GM12873 (cell line): Measurements from ENCODE around the gene C19orf47.

Experiments
- TF ChIP-seq, protein P1 (sequence below): IDR thresholded peaks from 2 replicates; pipeline ENCODE4 v1.5.1; 2012; ENCODE audit warnings: low read depth, mild to moderate bottlenecking, moderate library complexity, low read length, control low read depth; ENCODE audit not compliant: insufficient read depth; ENCODE audit errors: missing control alignments

C19orf47 gene

DNA sequence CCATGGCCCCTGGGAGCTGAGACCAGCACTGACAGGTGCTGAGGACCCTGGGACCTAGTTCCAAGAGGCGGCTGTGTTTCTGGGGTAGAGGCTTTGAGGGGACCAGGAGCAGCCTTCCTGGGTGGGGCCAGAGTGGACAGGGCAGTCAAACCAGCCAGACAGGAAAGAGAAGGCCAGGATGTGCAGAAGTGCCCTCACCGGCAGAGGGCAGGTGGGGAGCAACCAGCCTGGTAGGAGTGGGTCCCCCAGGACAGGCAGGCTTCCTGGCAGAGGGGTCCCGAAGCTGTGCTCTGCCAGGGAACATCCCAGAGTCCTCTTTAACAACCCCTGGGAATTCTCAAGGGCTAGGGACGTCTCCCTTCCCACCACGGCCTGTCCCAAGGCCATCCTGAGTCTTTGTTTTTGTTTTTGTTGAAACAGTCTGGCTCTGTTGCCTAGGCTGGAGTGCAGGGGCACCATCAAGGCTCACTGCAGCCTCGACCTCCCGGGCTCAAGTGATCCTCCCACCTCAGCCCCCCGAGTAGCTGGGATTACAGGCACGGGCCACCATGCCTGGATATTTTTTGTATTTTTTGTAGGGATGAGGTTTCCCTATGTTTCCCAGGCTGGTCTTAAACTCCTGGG, 44.8 kb upstream of the C19orf47 start:
- TF ChIP-seq, protein P1, sequence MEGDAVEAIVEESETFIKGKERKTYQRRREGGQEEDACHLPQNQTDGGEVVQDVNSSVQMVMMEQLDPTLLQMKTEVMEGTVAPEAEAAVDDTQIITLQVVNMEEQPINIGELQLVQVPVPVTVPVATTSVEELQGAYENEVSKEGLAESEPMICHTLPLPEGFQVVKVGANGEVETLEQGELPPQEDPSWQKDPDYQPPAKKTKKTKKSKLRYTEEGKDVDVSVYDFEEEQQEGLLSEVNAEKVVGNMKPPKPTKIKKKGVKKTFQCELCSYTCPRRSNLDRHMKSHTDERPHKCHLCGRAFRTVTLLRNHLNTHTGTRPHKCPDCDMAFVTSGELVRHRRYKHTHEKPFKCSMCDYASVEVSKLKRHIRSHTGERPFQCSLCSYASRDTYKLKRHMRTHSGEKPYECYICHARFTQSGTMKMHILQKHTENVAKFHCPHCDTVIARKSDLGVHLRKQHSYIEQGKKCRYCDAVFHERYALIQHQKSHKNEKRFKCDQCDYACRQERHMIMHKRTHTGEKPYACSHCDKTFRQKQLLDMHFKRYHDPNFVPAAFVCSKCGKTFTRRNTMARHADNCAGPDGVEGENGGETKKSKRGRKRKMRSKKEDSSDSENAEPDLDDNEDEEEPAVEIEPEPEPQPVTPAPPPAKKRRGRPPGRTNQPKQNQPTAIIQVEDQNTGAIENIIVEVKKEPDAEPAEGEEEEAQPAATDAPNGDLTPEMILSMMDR = peak; percentile 37

DNA sequence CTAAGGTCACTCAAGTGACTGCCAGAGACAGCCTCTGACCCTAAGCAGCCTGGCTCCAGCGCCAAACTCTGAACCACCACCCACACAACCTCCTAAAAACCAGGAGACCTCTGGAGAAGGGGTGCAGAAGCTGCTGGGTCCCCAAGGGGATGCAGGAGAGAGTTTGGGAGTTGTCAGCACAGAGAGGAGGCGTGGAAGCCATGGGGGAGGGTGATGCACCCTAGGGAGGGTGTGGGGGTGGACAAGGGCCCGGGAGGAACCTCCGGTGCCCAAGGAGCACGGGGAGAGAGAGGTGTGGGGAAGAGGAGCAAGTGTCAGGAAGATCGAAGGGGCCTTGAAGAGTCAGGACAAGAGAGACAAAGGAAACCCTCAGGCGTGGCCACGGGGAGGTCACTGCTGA, 43.9 kb upstream of the C19orf47 start:
- TF ChIP-seq, protein P1 = no peak

DNA sequence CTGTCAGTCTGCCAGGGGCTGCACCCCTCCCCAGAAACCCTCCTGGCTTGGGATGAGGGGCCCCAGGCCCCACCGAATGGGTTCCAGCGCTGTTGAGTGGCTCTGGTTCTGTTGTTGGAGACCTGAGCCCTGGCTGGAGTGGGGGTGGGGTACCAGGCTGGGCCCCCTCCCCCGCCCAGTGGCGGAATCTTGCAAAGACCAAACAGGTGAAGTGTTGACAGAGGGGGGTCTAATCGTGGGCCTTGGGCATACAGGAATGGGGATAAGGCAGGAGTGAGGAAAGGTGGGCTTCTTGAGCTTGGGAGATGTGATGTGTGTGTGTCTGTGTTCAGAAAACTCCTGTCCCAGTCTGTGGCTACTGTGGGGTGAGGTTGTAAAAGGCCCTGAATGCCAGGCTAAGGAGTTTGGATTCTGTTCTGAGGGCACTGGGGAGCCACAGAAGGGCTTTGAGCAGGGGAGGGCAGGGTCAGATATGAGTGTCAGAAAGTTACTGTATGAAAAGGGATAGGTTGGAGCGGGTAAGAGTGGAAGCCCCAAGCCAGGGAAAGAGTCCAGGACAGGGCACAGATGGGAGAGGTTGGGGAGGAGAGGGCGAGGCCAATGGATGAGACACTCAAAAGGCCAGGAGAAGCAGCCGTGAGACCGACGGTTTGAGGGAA, 42.0 kb upstream of the C19orf47 start, which contains the start of gene HIPK4:
TSS of gene HIPK4 (minus strand) at position 98 of the 659 bp plus-strand sequence. CDS start 279 bp downstream, outside the sequence.
- TF ChIP-seq, protein P1 = no peak

DNA sequence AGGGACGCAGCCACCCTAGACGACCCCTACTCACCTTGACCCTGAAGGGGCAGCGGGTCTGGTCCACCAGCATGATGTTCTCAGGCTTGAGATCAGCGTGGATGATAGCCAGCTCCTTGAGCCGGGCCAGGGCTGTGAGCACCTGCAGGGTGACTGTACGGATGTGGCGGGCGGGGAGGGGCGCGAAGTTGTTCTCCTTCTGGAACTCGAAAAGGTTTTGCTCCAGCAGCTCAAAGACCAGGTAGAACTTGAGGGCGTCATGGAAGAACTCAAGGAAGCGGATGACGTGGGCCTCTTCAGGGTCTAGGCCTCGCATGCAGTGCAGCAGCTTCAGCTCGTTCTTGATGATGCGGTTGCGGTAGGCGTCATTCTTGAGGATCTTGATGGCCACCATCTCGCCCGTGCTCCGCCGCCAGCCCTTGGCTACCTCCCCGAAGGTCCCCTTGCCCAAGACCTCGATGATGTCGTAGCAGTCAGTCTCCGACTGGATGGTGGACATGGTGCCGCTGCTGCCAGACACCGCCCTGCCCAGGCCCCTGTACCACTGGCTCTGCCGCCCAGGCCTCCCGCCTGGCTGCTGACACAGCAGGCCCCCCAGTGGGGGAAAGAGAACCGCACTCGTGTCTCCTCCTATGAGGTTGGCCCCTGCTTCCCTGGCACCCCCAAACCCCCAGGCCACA, 41.3 kb upstream of the C19orf47 start:
- TF ChIP-seq, protein P1 = no peak

DNA sequence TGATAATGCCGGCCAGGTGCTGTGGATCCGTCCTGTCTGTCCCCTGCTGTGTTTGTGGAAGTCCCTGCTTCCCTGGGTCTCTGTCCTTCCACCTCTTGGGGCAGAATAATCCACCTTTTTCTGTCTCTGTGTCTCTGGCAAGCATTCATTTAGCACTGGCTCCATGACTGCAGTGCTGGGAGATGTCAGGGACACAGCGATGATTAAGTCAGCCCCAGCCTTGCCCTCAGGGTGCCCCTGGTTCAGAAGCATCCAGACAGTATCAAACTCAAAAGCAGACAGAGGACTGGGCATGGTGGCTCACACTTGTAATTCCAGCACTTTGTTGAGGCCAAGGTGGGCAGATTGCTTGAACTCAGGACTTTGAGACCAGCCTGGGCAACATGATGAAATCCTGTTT, 40.3 kb upstream of the C19orf47 start:
- TF ChIP-seq, protein P1 = no peak

DNA sequence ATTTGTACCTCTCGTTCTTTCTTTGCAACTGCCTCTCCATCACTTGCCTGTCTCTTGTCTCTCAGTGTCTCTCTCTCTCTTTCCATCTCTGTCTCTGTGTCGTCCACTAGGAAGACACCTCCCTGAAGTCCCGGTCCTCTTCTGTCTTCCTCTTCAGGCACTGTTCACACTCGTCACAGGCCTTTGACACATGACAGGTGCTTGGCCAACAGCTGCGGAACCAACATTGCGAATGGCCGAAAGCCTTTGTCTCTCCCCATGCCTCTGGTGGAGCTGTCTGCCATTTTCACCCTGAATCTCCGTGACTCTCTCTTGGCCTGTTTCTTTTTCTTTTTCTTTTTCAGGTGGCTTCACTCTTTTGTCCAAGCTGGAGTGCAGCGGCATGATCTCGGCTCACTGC, 39.0 kb upstream of the C19orf47 start:
- TF ChIP-seq, protein P1 = no peak

DNA sequence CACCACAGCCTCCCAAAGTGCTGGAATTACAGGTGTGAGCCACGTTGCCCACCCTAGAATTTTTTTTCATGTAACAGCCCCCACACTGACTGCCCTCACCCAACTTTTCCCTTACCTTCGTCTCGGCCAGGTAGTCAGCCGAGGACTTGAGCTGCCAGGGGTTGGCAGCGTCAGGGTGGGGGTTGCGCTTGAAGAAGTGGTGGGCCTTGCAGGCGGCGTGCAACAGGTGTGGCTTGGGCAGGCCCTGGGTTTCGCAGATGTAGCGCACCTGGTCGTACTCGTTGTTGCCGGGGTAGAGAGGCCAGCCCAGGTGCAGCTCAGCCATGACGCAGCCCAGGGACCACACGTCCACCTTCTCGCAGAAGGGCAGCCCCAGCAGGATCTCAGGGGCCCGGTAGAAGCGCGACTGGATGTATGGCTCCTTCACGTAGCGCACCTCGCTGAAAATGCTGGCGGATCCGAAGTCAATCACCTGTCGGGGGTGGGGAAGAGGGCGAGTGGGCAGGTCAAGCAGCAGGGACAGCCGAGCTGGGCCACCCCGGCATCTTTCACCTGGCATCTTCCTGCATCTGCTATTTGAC, 35.6 kb upstream of the C19orf47 start:
- TF ChIP-seq, protein P1 = no peak
